Measurements from ENCODE around the gene SLC16A5.

DNA sequence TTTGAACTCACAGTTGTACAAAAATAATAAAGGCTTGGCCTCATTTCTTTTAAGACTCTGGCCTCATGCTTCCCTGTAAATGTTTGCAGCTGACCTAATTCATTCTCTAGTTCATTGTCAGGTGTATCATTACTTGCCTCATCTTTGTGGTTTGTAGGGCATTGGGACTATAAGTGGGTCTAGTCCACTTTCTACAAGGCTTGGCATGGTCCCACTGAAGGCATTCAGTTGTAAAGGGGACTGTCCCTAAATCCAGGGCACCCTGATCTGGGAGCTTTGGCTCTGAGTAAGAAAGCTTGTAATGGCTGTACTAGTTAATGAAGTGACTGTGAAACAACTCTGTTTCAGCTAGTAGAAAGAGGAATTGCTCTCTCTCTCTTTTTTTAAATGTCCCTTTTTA, 38.0 kb upstream of the SLC16A5 start:
- TF ChIP-seq CTCF (IDR thresholded peaks at IDR 0.05): no peak
- TF ChIP-seq POLR2A (IDR thresholded peaks at IDR 0.05): no peak
